Measurements from ENCODE around the gene LAMTOR3. TPM values are rescaled to one million over a fixed set of nuclear protein-coding genes. Genes with fewer than 3 reads are reported as not detected.
A peak's percentile ranks its signal among the peaks of the same experiment; 100 is the strongest.

Gene LAMTOR3
- total RNA-seq, 1 donor from 2014 or later, result 22.2 TPM

GRCh38 chr4:99856166-99856565 is 38.1 kb downstream of the LAMTOR3 start:
- TF ChIP-seq CTCF (conservative IDR thresholded peaks at IDR 0.05; ENCODE audit: low read depth, low read length), result no peak
- no peak overlapping the region for H3K4me3 ChIP-seq (ENCODE audit: low read depth, low read length)
- DNase-seq (ENCODE audit: low read depth), result peak; percentile 44

GRCh38 chr4:99855678-99856077 is 38.5 kb downstream of the LAMTOR3 start:
- DNase-seq (ENCODE audit: low read depth), result no peak
- no peak for TF ChIP-seq CTCF (conservative IDR thresholded peaks at IDR 0.05; ENCODE audit: low read depth, low read length)
- no peak overlapping the region for H3K4me3 ChIP-seq (ENCODE audit: low read depth, low read length)

- no peak for DNase-seq (ENCODE audit: low read depth)
- no peak for TF ChIP-seq CTCF (conservative IDR thresholded peaks at IDR 0.05; ENCODE audit: low read depth, low read length)
- H3K4me3 ChIP-seq (ENCODE audit: low read depth, low read length), result no peak overlapping the region
These were observed 40.2 kb downstream of the LAMTOR3 start for GRCh38 chr4:99853999-99854398.

GRCh38 chr4:99853190-99853589 is 41.0 kb downstream of the LAMTOR3 start:
- H3K4me3 ChIP-seq (ENCODE audit: low read depth, low read length), result no peak overlapping the region
- no peak for TF ChIP-seq CTCF (conservative IDR thresholded peaks at IDR 0.05; ENCODE audit: low read depth, low read length)
- no peak for DNase-seq (ENCODE audit: low read depth)

GRCh38 chr4:99852199-99852749 is 42.0 kb downstream of the LAMTOR3 start:
- no peak for TF ChIP-seq CTCF (conservative IDR thresholded peaks at IDR 0.05; ENCODE audit: low read depth, low read length)
- no peak for DNase-seq (ENCODE audit: low read depth)

GRCh38 chr4:99848591-99849001 is 45.6 kb downstream of the LAMTOR3 start:
- H3K4me3 ChIP-seq (ENCODE audit: low read depth, low read length), result no peak overlapping the region
- no peak for TF ChIP-seq CTCF (conservative IDR thresholded peaks at IDR 0.05; ENCODE audit: low read depth, low read length)
- no peak for DNase-seq (ENCODE audit: low read depth)

More at GRCh38 chr4:99852199-99852749, 42.0 kb downstream of the LAMTOR3 start:
- H3K4me3 ChIP-seq (ENCODE audit: low read depth, low read length), result no peak overlapping the region

GRCh38 chr4:99847362-99847976 is 46.8 kb downstream of the LAMTOR3 start:
- DNase-seq (ENCODE audit: low read depth), result no peak
- no peak overlapping the region for H3K4me3 ChIP-seq (ENCODE audit: low read depth, low read length)
- no peak for TF ChIP-seq CTCF (conservative IDR thresholded peaks at IDR 0.05; ENCODE audit: low read depth, low read length)

All from epithelial cell of proximal tubule (primary cell).